ENCODE measurements around the gene NAPA.

NAPA gene

GRCh38 chr19:47520839-47521238 is 6.0 kb upstream of the NAPA start:
- Histone ChIP-seq H3K9me3 (ENCODE audit: low read length) (no peaks in the 10 kb centered on the region), H3K4me1 (ENCODE audit: insufficient read depth, low read length) (peaks cover 12% of the 10 kb centered on the region), H3K4me3 (ENCODE audit: low read depth in 1 of 2, low read length in 2 of 2) (no peak overlapping the region), H3K36me3 (ENCODE audit: insufficient read depth, low read length) (no peaks in the 10 kb centered on the region), H3K9ac (ENCODE audit: low read length) (no peak overlapping the region), H3K27ac (ENCODE audit: low read depth, low read length) (no peak overlapping the region), H3K27me3 (ENCODE audit: control insufficient read depth in 1 of 2, insufficient read depth in 2 of 2, low read length in 2 of 2) (no peaks in the 10 kb centered on the region)

GRCh38 chr19:47520343-47520806 is 5.5 kb upstream of the NAPA start:
- H3K4me1 ChIP-seq (ENCODE audit: insufficient read depth, low read length) = peaks cover 16% of the 10 kb centered on the region
- H3K27me3 ChIP-seq (ENCODE audit: control insufficient read depth in 1 of 2, insufficient read depth in 2 of 2, low read length in 2 of 2) = no peaks in the 10 kb centered on the region

GRCh38 chr19:47518854-47519253 is 4.0 kb upstream of the NAPA start:
- H3K36me3 ChIP-seq (ENCODE audit: insufficient read depth, low read length) = no peaks in the 10 kb centered on the region
- no peaks in the 10 kb centered on the region for H3K9me3 ChIP-seq (ENCODE audit: low read length)
- H3K4me1 ChIP-seq (ENCODE audit: insufficient read depth, low read length) = peaks cover 16% of the 10 kb centered on the region
- H3K9ac ChIP-seq (ENCODE audit: low read length) = no peak overlapping the region
- H3K27me3 ChIP-seq (ENCODE audit: control insufficient read depth in 1 of 2, insufficient read depth in 2 of 2, low read length in 2 of 2) = no peaks in the 10 kb centered on the region
- no peak overlapping the region for H3K4me3 ChIP-seq (ENCODE audit: low read depth in 1 of 2, low read length in 2 of 2)
- no peak overlapping the region for H3K27ac ChIP-seq (ENCODE audit: low read depth, low read length)

More at GRCh38 chr19:47520343-47520806, 5.5 kb upstream of the NAPA start:
- H3K9ac ChIP-seq (ENCODE audit: low read length) = no peak overlapping the region
- H3K36me3 ChIP-seq (ENCODE audit: insufficient read depth, low read length) = no peaks in the 10 kb centered on the region
- no peak overlapping the region for H3K4me3 ChIP-seq (ENCODE audit: low read depth in 1 of 2, low read length in 2 of 2)
- no peaks in the 10 kb centered on the region for H3K9me3 ChIP-seq (ENCODE audit: low read length)
- H3K27ac ChIP-seq (ENCODE audit: low read depth, low read length) = no peak overlapping the region

- no peak overlapping the region for H3K4me3 ChIP-seq (ENCODE audit: low read depth in 1 of 2, low read length in 2 of 2)
- H3K9ac ChIP-seq (ENCODE audit: low read length) = no peak overlapping the region
- H3K27ac ChIP-seq (ENCODE audit: low read depth, low read length) = no peak overlapping the region
- no peaks in the 10 kb centered on the region for H3K9me3 ChIP-seq (ENCODE audit: low read length)
- H3K36me3 ChIP-seq (ENCODE audit: insufficient read depth, low read length) = no peaks in the 10 kb centered on the region
- no peaks in the 10 kb centered on the region for H3K27me3 ChIP-seq (ENCODE audit: control insufficient read depth in 1 of 2, insufficient read depth in 2 of 2, low read length in 2 of 2)
- peaks cover 23% of the 10 kb centered on the region for H3K4me1 ChIP-seq (ENCODE audit: insufficient read depth, low read length)
Observed at GRCh38 chr19:47518139-47518538, 3.3 kb upstream of the NAPA start.

GRCh38 chr19:47514151-47514868 is 553 bp downstream of the NAPA start:
- Histone ChIP-seq H3K9ac (ENCODE audit: low read length) (peak overlapping the region; percentile 99), H3K9me3 (ENCODE audit: low read length) (no peaks in the 10 kb centered on the region), H3K27me3 (ENCODE audit: control insufficient read depth in 1 of 2, insufficient read depth in 2 of 2, low read length in 2 of 2) (no peaks in the 10 kb centered on the region), H3K4me3 (ENCODE audit: low read depth in 1 of 2, low read length in 2 of 2) (peak overlapping the region; percentile 18 to 91), H3K27ac (ENCODE audit: low read depth, low read length) (peak overlapping the region; percentile 92), H3K4me1 (ENCODE audit: insufficient read depth, low read length) (peaks cover 52% of the 10 kb centered on the region), H3K36me3 (ENCODE audit: insufficient read depth, low read length) (no peaks in the 10 kb centered on the region)

GRCh38 chr19:47512948-47513319 is 1.9 kb downstream of the NAPA start:
- no peaks in the 10 kb centered on the region for H3K36me3 ChIP-seq (ENCODE audit: insufficient read depth, low read length)

GRCh38 chr19:47512183-47512947 is 2.5 kb downstream of the NAPA start:
- H3K27ac ChIP-seq (ENCODE audit: low read depth, low read length) = peak overlapping the region; percentile 53
- H3K9ac ChIP-seq (ENCODE audit: low read length) = peak overlapping the region; percentile 27
- H3K27me3 ChIP-seq (ENCODE audit: control insufficient read depth in 1 of 2, insufficient read depth in 2 of 2, low read length in 2 of 2) = no peaks in the 10 kb centered on the region
- H3K9me3 ChIP-seq (ENCODE audit: low read length) = no peaks in the 10 kb centered on the region
- H3K4me3 ChIP-seq (ENCODE audit: low read depth in 1 of 2, low read length in 2 of 2) = peak overlapping the region in 1 of 2 donors; percentile 91
- no peaks in the 10 kb centered on the region for H3K36me3 ChIP-seq (ENCODE audit: insufficient read depth, low read length)
- peaks cover 68% of the 10 kb centered on the region for H3K4me1 ChIP-seq (ENCODE audit: insufficient read depth, low read length)

More at GRCh38 chr19:47512948-47513319, 1.9 kb downstream of the NAPA start:
- Histone ChIP-seq H3K9me3 (ENCODE audit: low read length) (no peaks in the 10 kb centered on the region), H3K4me3 (ENCODE audit: low read depth in 1 of 2, low read length in 2 of 2) (peak overlapping the region in 1 of 2 donors; percentile 91), H3K27me3 (ENCODE audit: control insufficient read depth in 1 of 2, insufficient read depth in 2 of 2, low read length in 2 of 2) (no peaks in the 10 kb centered on the region), H3K27ac (ENCODE audit: low read depth, low read length) (peak overlapping the region; percentile 53), H3K4me1 (ENCODE audit: insufficient read depth, low read length) (peaks cover 63% of the 10 kb centered on the region), H3K9ac (ENCODE audit: low read length) (peak overlapping the region; percentile 27)

GRCh38 chr19:47511681-47512080 is 3.2 kb downstream of the NAPA start:
- Histone ChIP-seq H3K4me3 (ENCODE audit: low read depth in 1 of 2, low read length in 2 of 2) (no peak overlapping the region), H3K27ac (ENCODE audit: low read depth, low read length) (peak overlapping the region; percentile 26), H3K27me3 (ENCODE audit: control insufficient read depth in 1 of 2, insufficient read depth in 2 of 2, low read length in 2 of 2) (no peaks in the 10 kb centered on the region), H3K4me1 (ENCODE audit: insufficient read depth, low read length) (peaks cover 75% of the 10 kb centered on the region), H3K9me3 (ENCODE audit: low read length) (no peaks in the 10 kb centered on the region), H3K36me3 (ENCODE audit: insufficient read depth, low read length) (peaks cover 4% of the 10 kb centered on the region), H3K9ac (ENCODE audit: low read length) (no peak overlapping the region)

- peaks cover 9% of the 10 kb centered on the region for H3K36me3 ChIP-seq (ENCODE audit: insufficient read depth, low read length)
- peaks cover 80% of the 10 kb centered on the region for H3K4me1 ChIP-seq (ENCODE audit: insufficient read depth, low read length)
- H3K4me3 ChIP-seq (ENCODE audit: low read depth in 1 of 2, low read length in 2 of 2) = no peak overlapping the region
- no peaks in the 10 kb centered on the region for H3K9me3 ChIP-seq (ENCODE audit: low read length)
- peak overlapping the region; percentile 4 for H3K9ac ChIP-seq (ENCODE audit: low read length)
- no peaks in the 10 kb centered on the region for H3K27me3 ChIP-seq (ENCODE audit: control insufficient read depth in 1 of 2, insufficient read depth in 2 of 2, low read length in 2 of 2)
- H3K27ac ChIP-seq (ENCODE audit: low read depth, low read length) = peak overlapping the region; percentile 17
Observed at GRCh38 chr19:47511128-47511517, 3.7 kb downstream of the NAPA start.

- Histone ChIP-seq H3K4me1 (ENCODE audit: insufficient read depth, low read length) (peaks cover 75% of the 10 kb centered on the region), H3K9ac (ENCODE audit: low read length) (peak overlapping the region; percentile 4), H3K27ac (ENCODE audit: low read depth, low read length) (peak overlapping the region; percentile 35), H3K9me3 (ENCODE audit: low read length) (no peaks in the 10 kb centered on the region), H3K27me3 (ENCODE audit: control insufficient read depth in 1 of 2, insufficient read depth in 2 of 2, low read length in 2 of 2) (no peaks in the 10 kb centered on the region), H3K36me3 (ENCODE audit: insufficient read depth, low read length) (peaks cover 13% of the 10 kb centered on the region), H3K4me3 (ENCODE audit: low read depth in 1 of 2, low read length in 2 of 2) (no peak overlapping the region)
Observed at GRCh38 chr19:47510516-47511127, 4.2 kb downstream of the NAPA start.

- Histone ChIP-seq H3K9me3 (ENCODE audit: low read length) (no peaks in the 10 kb centered on the region), H3K9ac (ENCODE audit: low read length) (no peak overlapping the region), H3K4me1 (ENCODE audit: insufficient read depth, low read length) (peaks cover 74% of the 10 kb centered on the region), H3K4me3 (ENCODE audit: low read depth in 1 of 2, low read length in 2 of 2) (no peak overlapping the region), H3K36me3 (ENCODE audit: insufficient read depth, low read length) (peaks cover 17% of the 10 kb centered on the region), H3K27me3 (ENCODE audit: control insufficient read depth in 1 of 2, insufficient read depth in 2 of 2, low read length in 2 of 2) (no peaks in the 10 kb centered on the region), H3K27ac (ENCODE audit: low read depth, low read length) (peak overlapping the region; percentile 35)
Observed at GRCh38 chr19:47509973-47510372, 4.9 kb downstream of the NAPA start.
